Measurements from ENCODE around the gene H3-3A.

H3-3A gene

DNA sequence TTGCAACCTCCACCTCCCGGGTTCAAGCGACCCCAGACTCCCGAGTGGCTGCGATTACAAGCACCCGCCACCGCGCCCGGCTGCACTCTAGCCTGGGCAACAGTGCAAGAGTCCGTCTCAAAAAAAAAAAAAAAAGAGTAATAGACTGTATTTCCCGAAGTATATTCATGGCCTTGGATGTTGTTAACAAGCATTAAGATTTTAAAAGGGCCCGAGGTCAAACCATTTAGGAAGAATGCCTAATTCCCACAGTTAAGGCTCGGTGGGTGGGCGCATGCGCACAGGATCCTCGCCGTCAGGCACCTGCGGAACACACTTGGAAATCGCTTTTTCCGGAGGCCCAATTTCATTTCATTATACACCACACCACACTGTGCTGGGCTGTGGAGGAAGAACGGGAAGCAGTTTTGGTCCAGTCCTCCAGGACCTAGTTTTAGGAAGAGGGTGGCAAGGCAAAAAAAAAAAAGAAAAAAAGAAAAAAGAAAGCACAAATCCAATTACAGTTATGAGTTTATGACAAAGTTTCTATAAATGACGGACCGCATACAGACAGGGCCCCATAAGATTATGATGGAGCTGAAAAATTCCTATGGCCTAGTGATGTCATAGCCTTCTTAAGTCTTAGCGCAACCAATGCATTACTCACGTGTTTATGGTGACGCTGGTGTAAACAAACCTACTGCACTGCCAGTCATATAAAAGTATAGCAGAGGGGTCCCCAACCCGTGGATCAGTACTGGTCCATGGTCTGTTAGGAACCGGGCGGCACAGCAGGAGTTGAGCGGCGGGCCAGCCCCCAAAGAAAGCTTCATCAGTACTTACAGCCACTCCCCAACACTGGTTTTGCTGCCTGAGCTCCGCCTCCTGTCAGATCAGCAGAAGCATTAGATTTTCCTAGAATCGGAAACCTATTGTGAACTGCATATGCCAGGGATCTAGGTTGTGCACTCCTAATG, 38.2 kb downstream of the H3-3A start:
- TF ChIP-seq, protein P1, sequence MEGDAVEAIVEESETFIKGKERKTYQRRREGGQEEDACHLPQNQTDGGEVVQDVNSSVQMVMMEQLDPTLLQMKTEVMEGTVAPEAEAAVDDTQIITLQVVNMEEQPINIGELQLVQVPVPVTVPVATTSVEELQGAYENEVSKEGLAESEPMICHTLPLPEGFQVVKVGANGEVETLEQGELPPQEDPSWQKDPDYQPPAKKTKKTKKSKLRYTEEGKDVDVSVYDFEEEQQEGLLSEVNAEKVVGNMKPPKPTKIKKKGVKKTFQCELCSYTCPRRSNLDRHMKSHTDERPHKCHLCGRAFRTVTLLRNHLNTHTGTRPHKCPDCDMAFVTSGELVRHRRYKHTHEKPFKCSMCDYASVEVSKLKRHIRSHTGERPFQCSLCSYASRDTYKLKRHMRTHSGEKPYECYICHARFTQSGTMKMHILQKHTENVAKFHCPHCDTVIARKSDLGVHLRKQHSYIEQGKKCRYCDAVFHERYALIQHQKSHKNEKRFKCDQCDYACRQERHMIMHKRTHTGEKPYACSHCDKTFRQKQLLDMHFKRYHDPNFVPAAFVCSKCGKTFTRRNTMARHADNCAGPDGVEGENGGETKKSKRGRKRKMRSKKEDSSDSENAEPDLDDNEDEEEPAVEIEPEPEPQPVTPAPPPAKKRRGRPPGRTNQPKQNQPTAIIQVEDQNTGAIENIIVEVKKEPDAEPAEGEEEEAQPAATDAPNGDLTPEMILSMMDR (IDR thresholded peaks at IDR 0.05) = no peak

- TF ChIP-seq, protein P1 (IDR thresholded peaks at IDR 0.05) = no peak
These were observed 42.2 kb downstream of the H3-3A start for GRCh38 chr1:226104671-226105121.

DNA sequence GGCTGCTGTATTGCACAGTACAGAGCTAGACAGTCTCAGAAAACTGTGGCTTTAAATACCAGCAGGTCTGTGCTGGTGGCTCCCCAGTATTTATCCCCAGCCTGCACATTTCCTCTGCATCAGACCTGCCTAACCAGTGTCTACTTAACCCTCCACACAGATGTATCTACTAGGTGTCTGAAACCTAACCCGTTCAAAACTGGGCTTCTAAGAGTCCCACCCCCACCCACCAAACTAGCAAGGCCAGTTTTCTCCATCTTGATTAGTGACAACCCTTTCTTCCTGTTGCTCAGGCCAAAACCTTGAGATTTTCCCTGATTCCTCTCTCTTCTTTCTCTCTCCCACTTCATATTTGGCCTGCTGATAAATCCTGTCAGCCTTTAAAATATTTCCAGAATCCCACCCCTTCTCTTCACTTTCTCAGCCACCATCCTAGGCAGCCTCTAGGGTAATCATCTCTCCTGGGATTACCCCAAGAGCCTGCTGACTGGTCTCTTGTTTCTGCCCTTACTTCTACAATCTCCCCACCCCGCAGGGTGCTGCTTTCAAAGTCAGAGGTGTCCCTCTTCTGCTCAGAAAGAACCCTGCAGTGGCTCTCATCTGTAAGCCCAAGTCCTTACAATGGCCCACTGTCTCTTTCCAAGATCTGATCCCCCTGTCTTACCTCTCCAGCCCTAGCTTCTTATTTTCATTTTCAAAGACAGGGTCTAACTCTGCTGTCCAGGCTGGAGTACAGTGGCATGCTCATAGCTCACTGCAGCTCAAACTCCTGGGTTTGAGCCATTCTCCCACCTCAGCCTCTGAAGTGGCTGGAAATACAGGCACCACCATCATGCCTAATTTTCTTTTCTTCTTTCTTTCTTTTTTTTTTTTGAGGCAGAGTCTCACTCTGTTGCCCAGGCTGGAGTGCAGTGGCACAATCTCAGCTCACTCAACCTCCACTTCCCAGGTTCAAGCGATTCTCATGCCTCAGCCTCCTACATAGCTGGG, 45.2 kb downstream of the H3-3A start:
- TF ChIP-seq, protein P1 (IDR thresholded peaks at IDR 0.05) = no peak

- TF ChIP-seq, protein P1 (IDR thresholded peaks at IDR 0.05) = no peak; the same call in 1 of the 2 replicates
These were observed 46.7 kb downstream of the H3-3A start for GRCh38 chr1:226108935-226109828.

DNA sequence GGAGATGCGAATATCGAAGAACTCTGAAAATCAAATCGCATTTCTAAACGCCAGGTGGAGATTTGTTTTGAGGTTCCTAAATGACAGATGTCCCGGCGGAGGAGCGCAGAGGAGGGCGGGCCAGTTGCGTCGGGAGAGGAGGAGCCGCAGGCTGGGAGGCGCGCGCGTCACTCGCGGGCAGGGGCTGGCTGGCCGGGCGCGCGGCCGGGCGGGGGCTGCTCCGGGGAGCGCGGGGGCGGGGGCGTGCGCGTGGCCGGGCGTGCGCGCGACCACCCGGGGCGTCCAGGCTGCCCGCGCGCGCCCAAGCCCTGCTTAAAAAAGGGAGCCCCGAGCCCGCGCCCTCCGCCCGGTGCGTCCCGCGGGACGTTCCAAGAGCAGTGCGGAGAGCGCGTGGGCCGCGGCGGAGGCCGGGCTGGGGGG, 47.3 kb downstream of the H3-3A start:
- TF ChIP-seq, protein P1 (IDR thresholded peaks at IDR 0.05) = no peak

DNA sequence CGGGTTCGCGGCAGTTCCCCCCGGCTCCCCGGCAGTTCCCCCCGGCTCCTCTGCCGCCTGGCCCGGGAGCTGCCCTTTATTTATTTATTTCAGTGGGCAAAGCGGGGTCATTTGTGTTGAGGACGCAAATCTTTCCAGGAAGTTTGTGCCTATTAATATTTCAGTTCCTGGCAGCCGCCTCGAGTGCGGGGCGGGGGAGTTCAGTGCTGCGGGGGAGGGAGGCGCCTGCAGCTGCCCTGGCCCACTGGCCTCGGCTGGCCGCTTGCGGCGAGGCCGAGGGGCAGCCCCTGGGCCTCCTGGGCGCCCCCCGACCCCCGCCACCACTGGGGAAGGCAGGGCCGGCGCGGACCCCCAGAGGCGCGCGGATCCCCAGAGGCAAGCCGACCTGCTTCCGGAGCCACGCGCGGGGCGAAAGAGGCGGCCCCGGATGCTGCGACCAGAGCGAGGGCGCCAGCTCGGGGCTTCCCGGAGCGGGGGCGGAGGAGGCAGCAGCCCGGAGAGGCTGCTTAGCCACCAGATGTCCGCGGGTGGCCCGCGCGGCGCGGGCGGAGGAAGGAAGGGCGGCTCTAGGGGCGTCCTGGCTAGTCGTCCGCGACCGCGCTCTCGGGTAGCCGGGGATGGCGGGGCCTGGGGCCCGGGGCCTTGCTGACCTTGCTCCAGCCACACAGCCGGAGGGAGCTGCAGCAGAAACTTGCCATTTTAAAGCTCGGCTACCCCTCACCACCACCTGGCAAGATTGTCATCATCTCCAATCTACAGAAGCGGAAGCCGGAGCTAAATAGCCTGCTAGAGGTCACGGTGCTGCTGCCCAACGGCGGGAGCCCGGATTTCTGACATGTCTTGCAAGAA, 48.0 kb downstream of the H3-3A start:
- TF ChIP-seq, protein P1 (IDR thresholded peaks at IDR 0.05) = no peak

Measured in LNCAP (cell line).